IMR-90 (cell line): Measurements from ENCODE around the gene PLB1.

ENCODE experiments used
- BHLHE40 ChIP-seq: fragments of 150-350 bp; IDR thresholded peaks from 2 replicates; pipeline ENCODE4 v1.6.1; 2016; ENCODE audit warnings: mild to moderate bottlenecking, low read depth, low read length
- CTCF ChIP-seq: conservative IDR thresholded peaks from 2 replicates; pipeline ENCODE4 v1.5.1; 2012; ENCODE audit warnings: mild to moderate bottlenecking, low read depth, low read length, improper control_type of control experiment
- FOS ChIP-seq: fragments of 150-350 bp; IDR thresholded peaks from 2 replicates; pipeline ENCODE4 v1.6.1; 2016; ENCODE audit warnings: low read depth, low read length
- MAFK ChIP-seq: IDR thresholded peaks from 2 replicates; pipeline ENCODE4 v1.6.1; 2012; ENCODE audit warnings: low read depth, low read length, improper control_type of control experiment
- MXI1 ChIP-seq: IDR thresholded peaks from 2 replicates; pipeline ENCODE4 v1.6.1; 2012; ENCODE audit warnings: low read depth, mild to moderate bottlenecking, low read length, moderate library complexity, borderline replicate concordance
- POLR2A ChIP-seq: IDR thresholded peaks from 2 replicates; pipeline ENCODE4 v1.6.1; 2012; ENCODE audit warnings: mild to moderate bottlenecking, low read depth, low read length
- TF ChIP-seq, protein P1 (sequence below): fragments of 150-350 bp; IDR thresholded peaks from 2 replicates; pipeline ENCODE4 v1.6.1; 2017; ENCODE audit warnings: mild to moderate bottlenecking, antibody characterized with exemption, low read length, low read depth
- TF ChIP-seq, protein P2 (sequence below): fragments of 150-350 bp; IDR thresholded peaks from 2 replicates; pipeline ENCODE4 v1.6.1; 2016; ENCODE audit warnings: low read depth, mild to moderate bottlenecking, low read length, moderate library complexity, borderline replicate concordance

DNA sequence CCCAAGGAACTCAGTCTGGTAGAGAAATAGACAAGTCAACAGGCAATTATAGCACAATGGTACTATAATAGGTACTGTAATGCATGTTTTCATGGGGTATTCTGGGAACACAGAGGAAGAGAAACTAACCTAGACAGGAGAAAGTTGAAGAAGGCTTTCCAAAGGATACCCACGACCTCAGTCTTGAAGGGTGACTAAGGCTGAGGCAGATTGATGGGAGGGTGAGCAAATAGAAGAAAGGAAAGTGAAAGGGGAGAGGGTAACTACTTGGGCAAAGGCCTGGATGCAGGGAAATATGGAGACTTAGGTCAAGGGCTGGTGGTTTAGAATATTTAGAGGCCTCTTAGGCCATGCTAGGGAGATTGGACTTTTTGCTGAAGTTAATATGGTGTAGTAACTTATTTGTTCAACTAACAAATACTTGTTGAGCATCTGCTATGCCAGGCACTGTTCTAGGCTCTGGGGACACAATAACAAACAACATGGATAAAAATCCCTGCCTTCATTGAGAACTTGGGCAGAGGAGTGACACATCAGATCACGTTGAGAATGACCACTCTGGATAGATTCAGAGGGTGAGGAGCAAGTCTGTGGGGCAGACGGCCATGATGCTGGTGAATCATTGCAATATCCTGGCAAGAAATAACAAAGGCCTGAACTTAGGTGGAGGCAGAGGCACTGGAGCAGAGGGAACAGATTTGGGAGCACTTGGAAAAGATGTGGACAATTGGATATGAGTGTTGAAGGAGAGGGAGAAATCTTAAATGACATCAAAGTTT is 56.4 kb downstream of the PLB1 start:
- TF ChIP-seq, protein P1, sequence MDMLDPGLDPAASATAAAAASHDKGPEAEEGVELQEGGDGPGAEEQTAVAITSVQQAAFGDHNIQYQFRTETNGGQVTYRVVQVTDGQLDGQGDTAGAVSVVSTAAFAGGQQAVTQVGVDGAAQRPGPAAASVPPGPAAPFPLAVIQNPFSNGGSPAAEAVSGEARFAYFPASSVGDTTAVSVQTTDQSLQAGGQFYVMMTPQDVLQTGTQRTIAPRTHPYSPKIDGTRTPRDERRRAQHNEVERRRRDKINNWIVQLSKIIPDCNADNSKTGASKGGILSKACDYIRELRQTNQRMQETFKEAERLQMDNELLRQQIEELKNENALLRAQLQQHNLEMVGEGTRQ: no peak
- no peak for TF ChIP-seq CTCF
- TF ChIP-seq BHLHE40: no peak
- no peak for TF ChIP-seq MAFK
- no peak for TF ChIP-seq MXI1
- no peak for TF ChIP-seq POLR2A
- TF ChIP-seq FOS: no peak
- TF ChIP-seq, protein P2, sequence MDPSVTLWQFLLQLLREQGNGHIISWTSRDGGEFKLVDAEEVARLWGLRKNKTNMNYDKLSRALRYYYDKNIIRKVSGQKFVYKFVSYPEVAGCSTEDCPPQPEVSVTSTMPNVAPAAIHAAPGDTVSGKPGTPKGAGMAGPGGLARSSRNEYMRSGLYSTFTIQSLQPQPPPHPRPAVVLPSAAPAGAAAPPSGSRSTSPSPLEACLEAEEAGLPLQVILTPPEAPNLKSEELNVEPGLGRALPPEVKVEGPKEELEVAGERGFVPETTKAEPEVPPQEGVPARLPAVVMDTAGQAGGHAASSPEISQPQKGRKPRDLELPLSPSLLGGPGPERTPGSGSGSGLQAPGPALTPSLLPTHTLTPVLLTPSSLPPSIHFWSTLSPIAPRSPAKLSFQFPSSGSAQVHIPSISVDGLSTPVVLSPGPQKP: no peak
